Stimulated activated CD4-positive, alpha-beta T cell treated with anti-CD3 and anti-CD28 coated beads, TNF-alpha, amount 100 ng/mL, for 48 hours (primary cell): Measurements from ENCODE around the gene FUZ.

Experiments
- DNase-seq, 3 donors: peaks; one replicate each; pipeline ENCODE4 v3.0.0-alpha.2; 2020; ENCODE audit warnings: low read depth in 3 of 3

Gene FUZ

DNA sequence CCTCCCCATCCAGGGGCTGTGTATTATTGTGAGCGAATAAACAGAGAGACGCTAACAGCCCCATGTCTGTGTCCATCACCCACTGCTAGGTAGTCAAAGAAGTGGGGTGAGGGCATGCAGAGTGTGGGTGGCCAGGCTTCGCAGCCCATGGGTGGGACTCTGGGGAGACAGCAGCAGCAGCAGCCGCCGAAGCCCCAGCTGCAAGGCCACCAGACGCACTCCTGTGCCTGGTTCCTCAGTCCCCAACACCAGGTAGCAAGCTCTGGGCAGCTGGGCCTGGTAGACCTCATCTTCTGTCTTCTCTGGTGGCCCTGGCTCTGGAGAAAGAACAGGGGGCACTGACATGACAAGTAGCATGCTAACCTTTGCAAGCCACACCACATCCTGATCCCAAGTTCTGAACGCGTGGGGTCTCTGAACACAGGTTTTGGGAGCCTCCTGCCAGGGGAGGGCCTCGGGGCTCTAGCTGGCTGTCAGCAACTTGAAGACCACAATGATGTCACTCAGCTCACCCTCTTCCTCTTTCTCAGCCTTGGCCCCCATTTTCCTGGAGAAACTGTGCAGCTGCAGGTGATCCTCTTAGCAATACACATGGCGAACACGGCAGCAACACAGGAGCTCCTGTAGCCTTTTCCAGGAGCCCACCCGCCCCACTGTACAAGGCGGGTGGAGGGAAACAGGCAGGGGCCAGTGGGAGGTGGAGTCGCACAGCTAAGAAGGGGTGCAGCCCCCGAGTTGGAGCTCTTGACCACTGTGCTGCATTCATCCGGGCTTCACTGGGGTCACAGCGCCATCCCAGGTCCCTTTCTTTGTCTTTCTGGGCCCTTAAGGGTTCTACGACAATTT, 5.8 kb downstream of the FUZ start:
- no peak for DNase-seq

DNA sequence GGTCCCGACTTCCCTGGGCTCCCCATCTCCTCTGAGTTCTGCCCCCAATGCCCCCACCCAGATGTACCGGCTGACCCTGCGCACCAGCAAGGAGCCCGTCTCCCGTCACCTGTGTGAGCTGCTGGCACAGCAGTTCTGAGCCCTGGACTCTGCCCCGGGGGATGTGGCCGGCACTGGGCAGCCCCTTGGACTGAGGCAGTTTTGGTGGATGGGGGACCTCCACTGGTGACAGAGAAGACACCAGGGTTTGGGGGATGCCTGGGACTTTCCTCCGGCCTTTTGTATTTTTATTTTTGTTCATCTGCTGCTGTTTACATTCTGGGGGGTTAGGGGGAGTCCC, 6.5 kb downstream of the FUZ start:
- no peak for DNase-seq

DNA sequence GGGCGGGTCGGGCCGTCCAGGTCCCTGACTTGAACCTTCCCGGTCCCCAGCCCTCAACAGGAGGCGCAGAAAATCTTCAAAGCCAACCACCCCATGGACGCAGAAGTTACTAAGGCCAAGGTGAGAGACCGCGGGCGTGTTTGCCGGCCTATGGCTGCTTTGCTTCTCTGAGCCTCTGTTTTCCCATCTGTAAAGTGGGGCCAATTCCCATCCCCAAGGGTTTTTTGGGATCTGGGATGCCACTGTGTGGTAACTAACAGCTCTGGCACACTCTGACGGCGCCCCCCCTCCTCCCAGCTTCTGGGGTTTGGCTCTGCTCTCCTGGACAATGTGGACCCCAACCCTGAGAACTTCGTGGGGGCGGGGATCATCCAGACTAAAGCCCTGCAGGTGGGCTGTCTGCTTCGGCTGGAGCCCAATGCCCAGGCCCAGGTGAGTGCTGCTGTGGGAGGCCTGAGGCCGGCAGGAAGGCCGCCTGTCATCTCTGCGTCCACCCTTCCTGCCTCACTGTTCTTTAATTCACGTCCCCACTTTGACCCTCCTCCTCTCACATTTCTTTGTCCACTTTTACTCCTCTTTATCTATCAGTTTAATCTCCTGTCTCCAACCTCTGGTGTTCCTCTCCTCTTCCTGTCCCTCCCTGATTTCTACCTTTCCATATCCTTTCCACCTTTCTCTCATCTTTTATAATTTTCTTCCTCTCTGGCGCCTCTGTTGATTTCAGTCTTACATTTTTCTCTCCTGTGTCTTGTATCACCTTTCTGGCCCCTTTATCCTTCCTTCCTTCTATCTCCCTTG, 7.1 kb downstream of the FUZ start:
- no peak for DNase-seq

DNA sequence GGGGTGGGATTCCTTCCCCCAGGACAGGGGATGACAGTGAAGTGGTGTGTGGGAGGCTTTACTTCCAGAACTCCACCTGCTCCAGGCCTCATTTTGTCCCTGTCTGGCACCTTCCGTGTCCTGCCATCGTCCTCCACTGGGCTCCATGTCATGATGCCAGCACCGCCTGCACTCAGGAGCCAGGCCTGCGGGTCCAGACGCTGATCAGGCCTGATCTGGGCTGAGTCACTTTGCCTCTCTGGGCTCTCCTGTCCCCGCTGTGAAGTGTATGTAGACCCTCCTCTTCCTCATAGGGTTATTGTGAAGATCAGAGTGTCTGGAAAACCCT, 9.6 kb downstream of the FUZ start:
- no peak for DNase-seq

DNA sequence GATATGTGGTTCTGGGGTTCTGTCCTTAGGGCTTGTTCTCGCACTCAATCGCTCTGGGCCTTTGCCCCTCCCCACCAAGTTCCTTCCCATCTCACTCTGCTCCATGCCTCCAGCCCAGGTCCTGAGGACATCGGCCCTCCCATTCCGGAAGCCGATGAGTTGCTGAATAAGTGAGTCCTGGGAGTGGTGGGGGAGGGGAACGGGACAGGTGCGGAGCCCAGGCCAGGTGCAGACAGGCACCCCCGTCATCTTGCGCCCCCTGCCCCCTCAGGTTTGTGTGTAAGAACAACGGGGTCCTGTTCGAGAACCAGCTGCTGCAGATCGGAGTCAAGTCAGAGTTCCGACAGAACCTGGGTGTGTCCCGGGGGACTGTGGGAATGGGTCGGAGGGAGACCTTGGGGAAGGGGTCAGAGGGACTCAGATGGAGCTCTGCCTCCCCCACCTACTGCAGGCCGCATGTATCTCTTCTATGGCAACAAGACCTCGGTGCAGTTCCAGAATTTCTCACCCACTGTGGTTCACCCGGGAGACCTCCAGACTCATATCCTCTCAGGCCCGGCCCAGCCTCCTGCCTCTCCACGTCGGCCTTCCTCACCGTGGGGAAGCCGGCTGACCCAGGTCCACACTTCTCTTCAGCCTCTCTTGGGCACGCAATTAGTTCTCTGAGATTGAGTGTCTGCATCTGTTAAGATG, 10.1 kb downstream of the FUZ start:
- DNase-seq: no peak

DNA sequence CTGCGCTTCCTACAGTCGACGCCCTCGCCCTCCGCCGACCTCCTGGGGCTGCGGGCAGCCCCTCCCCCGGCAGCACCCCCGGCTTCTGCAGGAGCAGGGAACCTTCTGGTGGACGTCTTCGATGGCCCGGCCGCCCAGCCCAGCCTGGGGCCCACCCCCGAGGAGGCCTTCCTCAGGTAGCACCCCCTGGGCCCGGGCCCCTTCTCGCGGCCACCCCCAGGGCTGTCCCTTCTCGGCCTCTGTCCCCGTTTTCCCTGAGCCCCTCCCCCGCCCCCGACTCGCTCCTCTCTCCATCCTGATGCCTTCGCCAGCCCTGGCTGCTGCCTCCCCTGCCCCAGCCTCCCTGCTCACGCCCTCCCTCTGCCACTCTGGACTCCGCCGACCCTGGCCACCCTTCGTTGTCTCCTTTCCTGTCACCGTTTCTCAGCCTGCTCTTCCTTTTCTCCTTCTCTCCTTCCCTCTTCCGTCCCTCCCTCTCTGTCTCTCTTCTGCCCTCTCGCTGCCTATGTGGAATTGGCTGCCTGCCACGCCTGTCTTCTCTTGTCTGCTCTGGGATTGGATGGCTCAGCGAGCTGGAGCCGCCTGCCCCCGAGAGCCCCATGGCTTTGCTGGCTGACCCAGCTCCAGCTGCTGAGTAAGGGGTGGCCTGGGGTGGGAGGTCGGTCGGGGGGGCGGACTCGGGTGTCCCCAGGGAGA, 11.0 kb downstream of the FUZ start:
- DNase-seq: no peak

DNA sequence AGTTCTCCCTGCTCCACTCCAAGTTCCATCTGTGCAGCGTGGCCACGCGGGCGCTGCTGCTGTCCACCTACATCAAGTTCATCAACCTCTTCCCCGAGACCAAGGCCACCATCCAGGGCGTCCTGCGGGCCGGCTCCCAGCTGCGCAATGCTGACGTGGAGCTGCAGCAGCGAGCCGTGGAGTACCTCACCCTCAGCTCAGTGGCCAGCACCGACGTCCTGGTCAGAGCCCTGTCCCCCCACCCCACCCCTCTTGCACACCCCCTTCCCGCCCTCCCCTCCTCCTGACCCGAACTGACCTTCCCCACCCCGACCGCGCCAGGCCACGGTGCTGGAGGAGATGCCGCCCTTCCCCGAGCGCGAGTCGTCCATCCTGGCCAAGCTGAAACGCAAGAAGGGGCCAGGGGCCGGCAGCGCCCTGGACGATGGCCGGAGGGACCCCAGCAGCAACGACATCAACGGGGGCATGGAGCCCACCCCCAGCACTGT, 11.6 kb downstream of the FUZ start:
- no peak for DNase-seq

DNA sequence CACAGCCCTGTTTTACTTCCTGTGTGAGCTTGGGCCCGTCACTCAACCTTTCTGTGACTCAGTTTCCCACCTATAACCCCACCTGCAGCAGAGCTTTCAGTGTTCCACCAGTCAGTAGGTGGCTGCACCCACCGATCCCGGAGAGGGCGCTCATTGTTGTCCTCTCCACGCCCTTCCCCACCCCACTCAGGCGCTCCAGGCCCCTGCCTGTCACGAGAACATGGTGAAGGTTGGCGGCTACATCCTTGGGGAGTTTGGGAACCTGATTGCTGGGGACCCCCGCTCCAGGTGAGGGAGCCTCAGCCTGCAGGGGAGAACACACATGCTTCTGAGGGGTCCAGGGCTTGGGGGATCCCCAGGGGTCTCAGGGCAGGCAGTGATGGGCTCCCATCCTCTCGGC, 12.3 kb downstream of the FUZ start:
- DNase-seq: no peak

DNA sequence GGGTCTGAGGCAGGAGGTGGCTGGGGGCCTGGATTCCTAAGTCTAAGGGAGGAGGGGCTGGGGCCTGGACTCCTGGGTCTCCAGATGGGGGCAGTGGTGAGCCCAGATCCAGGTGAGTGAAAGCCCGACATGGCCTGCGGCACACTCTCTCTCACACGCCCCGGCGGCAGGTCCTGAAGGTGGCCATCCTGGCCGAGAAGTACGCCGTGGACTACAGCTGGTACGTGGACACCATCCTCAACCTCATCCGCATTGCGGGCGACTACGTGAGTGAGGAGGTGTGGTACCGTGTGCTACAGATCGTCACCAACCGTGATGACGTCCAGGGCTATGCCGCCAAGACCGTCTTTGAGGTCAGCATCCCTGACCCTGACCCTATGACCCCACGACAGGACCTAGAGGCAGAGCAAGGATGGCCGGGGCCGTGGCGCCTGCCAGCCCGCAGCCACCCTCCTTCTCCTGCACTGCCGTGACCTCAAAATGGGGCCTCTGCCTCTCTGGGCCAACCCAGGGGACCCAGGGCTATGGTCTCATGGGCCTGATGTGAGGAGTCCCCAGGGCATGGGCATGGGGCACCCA, 13.2 kb downstream of the FUZ start:
- no peak for DNase-seq

DNA sequence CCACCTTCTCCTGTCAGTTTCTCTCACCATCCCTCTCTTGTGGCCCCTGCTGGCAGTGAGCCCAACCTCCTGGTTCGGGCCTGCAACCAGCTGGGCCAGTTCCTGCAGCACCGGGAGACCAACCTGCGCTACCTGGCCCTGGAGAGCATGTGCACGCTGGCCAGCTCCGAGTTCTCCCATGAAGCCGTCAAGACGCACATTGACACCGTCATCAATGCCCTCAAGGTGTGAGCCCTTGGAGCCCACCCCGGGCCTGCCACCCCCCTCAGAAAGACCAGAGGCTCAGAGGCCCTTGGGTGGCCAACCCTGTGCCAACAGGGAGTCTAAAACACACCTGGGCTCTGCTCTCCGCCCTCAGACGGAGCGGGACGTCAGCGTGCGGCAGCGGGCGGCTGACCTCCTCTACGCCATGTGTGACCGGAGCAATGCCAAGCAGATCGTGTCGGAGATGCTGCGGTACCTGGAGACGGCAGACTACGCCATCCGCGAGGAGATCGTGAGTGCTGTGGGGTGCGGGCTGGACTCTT, 13.8 kb downstream of the FUZ start:
- no peak for DNase-seq

DNA sequence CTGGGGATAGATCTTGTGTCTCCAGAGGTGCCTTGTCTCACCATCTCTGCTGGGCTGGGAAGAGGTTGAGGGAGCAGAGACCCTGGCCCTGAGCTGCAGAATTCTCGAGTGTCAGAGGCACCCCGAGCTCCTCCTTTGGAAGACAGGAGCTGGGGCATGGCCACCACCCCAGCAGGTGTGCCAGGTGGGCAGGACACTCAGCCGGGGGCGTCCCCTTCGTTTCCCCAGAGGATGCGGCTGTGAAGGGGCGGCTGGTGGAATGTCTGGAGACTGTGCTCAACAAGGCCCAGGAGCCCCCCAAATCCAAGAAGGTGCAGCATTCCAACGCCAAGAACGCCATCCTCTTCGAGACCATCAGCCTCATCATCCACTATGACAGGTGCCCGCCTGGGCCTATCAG, 14.5 kb downstream of the FUZ start:
- no peak for DNase-seq

DNA sequence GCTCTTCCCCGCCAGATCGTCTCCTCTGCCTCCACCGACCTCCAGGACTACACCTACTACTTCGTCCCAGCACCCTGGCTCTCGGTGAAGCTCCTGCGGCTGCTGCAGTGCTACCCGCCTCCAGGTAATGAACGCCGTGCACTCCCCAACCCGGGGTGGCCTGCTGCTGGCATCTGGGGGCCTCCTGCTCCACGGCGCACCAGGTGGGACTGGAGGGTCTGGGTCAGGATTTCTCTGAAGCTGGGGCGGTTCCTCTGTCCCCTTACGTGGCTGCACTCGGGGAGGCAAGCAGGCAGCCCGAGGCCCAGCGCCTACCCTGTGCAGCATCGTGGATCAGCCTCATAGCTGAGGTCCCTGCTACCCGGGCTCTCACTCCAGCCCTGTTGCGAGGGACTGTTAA, 17.5 kb downstream of the FUZ start:
- no peak for DNase-seq

DNA sequence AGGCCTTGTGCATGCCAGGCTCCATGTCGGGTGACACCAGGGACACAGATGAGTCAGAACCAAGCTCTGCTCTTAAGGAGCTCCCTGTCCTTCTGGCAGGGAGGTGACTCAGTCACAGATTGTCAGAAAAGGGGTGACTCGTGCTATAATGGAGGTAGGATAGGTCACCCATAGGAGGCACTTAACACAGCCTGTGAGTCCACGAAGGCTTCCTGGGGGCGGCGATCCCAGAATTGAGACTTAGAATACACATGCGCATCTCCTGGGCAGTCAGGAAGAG, 19.6 kb downstream of the FUZ start:
- DNase-seq: no peak

DNA sequence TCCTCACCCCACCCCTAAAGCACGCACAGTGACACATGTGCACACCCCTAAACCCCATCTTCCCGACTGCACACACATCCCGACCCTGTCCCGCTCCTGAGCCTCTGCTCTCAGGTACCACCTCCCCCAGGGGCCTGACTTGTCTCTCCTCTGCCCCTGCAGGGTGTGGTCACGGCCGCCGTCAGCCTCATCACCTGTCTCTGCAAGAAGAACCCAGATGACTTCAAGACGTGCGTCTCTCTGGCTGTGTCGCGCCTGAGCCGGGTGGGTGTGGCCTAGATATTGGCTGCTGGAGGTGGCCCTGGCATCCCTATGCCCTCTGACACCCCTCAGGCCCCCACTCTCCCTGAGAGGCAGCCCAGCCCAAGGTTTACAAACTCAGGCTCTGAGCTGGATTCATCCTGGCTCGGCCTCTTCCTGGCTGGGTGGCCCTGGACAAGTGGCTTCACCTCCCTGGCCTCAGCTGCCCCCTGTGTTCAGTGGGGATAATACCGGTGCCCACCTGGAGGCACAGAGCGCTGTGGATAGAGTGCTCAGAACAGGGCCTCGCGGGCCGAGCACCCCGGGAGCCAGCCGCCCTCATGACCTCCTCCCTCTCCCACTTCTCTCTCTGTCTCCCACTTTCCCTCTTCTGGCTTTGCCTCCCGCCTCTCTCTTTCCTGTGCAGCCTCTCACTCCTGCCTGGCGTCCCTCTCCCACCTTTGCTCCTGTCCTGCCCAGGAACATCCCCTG, 20.1 kb downstream of the FUZ start:
- DNase-seq: no peak

DNA sequence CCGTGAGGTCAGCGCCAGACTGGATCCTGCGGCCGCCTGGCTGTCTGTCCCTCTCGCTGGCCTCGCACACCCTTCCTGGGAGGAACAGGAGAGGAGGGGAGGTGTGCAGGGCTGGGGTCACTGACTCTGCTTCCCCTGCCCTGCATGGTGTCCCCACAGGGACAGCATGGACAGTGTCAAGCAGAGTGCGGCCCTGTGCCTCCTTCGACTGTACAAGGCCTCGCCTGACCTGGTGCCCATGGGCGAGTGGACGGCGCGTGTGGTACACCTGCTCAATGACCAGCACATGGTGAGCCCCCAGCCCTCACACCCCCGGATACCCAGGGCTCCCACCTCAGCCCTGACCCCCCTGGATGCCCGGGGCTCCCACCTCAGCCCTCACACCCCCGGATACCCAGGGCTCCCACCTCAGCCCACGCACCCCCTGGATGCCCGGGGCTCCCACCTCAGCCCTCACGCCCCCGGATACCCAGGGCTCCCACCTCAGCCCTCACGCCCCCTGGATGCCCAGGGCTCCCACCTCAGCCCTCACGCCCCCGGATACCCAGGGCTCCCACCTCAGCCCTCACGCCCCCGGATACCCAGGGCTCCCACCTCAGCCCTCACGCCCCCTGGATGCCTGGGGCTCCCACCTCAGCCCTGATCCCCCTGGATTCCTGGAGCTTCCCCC, 21.2 kb downstream of the FUZ start:
- DNase-seq: no peak

DNA sequence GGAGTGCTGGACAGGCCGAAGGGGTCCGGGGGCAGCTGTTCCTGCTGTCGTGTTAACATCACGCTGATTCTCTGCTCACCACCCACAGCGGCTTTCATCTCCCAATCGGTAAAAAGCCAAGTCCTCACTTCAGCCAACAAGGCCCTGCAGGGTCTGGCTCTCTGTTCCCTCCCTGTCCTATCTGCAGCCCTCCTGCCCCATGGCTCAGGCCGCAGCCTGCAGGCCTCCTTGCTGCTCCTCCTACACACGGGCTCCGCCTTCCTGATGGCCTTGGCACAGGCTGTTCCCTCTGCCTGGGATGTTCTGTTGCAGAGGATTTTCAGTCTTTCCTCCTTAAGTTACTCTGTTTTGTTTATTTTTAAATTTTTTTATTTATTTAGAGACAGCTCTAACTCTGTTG, 22.2 kb downstream of the FUZ start:
- DNase-seq: no peak

DNA sequence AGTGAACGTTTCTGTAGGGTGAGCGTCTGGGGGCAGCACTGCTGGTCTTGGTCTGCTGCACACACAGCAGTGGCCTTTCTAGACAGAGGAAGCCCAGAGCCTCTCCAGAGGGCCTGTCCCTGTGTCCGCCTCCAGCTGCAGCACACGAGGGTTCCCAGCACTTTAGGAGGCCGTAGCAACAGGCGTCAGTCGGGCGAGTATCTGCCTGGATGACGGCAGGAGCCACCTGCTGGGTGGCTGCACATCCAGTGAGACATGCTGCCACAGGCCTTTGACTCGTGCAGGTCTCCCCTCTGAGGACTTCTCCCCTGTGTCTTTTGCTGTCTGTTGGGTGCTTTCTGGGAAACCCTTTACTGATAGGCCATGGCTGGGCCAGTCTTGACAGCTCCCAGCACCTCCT, 24.2 kb downstream of the FUZ start:
- no peak for DNase-seq

DNA sequence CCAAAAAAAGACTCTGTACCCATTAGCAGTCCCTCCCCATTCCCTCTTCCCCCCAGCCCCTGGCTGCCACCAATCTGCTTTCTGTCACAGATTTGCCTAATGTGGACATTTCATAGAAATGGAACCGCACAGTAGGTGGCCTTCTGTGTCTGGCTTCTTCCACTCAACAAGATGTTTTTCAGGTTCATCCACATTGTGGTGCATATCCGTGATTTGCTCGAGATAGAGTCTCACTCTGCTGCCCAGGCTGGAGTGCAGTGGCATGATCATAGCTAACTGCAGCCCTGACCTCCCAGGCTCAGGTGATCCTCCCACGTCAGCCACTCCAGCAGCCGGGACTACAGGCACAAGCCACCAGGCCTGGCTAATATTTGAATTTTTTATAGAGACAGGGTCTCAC, 25.3 kb downstream of the FUZ start:
- DNase-seq: no peak

DNA sequence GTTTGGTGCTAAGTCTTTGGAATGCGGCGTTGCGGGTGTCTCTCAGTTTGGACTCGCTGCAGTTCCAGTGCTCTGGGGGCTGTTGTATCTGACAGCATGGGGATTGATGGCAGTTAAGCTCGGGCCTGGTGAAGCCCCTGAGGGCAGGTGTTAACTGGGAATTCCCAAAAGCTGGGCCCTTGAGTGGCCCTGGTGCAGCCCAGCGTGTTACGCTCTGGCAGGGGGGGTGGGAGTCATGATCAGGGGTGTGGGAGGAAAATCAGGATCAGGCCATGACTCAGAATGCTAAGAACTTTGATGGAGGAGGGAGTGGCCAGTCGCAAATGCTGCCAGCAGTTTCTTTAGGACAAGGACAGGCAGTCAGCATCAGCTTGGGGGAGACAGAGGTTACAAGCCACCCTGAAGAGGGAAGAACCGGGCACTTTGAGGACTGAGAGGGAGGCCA, 26.7 kb downstream of the FUZ start:
- no peak for DNase-seq

DNA sequence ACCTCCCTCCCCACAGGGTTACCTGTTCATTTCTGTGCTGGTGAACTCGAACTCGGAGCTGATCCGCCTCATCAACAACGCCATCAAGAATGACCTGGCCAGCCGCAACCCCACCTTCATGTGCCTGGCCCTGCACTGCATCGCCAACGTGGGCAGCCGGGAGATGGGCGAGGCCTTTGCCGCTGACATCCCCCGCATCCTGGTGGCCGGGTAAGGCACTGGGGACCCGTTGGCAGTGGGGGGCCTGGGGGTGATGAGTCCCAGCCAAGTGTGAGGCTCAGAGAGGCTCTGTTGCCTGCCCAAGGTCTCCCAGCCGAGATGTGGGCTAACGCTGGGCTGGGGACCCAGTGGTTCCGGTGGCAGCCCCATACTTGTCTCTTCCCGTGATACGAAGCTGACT, 30.6 kb downstream of the FUZ start:
- no peak for DNase-seq

DNA sequence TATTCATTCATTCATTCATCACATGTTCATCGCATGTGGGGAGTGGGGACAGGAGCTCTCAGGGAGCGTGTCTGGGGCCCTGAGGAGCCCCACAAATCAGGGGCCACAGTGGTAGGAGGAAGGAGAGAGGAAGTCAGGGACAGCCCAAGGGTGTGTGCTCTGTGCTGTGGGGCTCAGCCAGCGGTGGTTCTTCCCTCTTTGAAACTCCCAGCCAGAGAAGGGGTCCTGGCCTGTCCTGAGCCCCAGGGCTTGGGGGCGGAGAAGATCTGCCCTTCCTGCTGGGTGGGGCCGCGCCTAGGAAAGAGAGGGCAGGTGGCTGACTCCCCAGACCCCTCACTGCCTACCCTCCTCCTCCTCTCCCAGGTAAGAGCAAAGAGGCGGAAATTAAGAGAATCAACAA, 31.7 kb downstream of the FUZ start:
- no peak for DNase-seq
